Nephron progenitor cell (in vitro differentiated cells): ENCODE results near the gene DOCK3.

Experiments
- DNase-seq: peaks from one replicate; pipeline ENCODE4 v3.0.0; 2021
- H3K27ac Mint-ChIP-seq: 2 replicates; pipeline ENCODE4 v1.8.0; 2021; ENCODE audit warnings: mild to moderate bottlenecking, moderate library complexity, mixed read lengths
- H3K27me3 Mint-ChIP-seq: 2 replicates; pipeline ENCODE4 v1.8.0; 2021; ENCODE audit warnings: mild to moderate bottlenecking, low read depth, mixed read lengths; ENCODE audit not compliant: poor library complexity
- H3K36me3 Mint-ChIP-seq: 2 replicates; pipeline ENCODE4 v1.8.0; 2021; ENCODE audit warnings: low read depth, mixed read lengths
- H3K4me1 Mint-ChIP-seq: 2 replicates; pipeline ENCODE4 v1.8.0; 2021; ENCODE audit warnings: mixed read lengths
- H3K4me3 Mint-ChIP-seq: 2 replicates; pipeline ENCODE4 v1.8.0; 2021; ENCODE audit warnings: mild to moderate bottlenecking, moderate library complexity, mixed read lengths
- H3K9me3 Mint-ChIP-seq: 2 replicates; pipeline ENCODE4 v1.8.0; 2021; ENCODE audit warnings: mild to moderate bottlenecking, moderate library complexity, mixed read lengths
- CTCF ChIP-seq: fragments of 200-600 bp; sonication (generic); IDR thresholded peaks from 2 replicates; pipeline ENCODE4 v1.5.0; 2021; ENCODE audit warnings: antibody characterized with exemption

DOCK3 gene

GRCh38 chr3:50657816-50658215, 16.9 kb upstream of the DOCK3 start:
- Mint-ChIP-seq H3K27ac (no peak overlapping the region), H3K4me3 (no peak overlapping the region), H3K9me3 (no peaks in the 10 kb centered on the region), H3K36me3 (no peaks in the 10 kb centered on the region), H3K4me1 (peaks cover 6% of the 10 kb centered on the region), H3K27me3 (peaks cover 10% of the 10 kb centered on the region)
- DNase-seq, result no peak
- no peak for TF ChIP-seq CTCF

GRCh38 chr3:50658416-50658815, 16.3 kb upstream of the DOCK3 start:
- H3K27me3 Mint-ChIP-seq, result peaks cover 9% of the 10 kb centered on the region
- no peak overlapping the region for H3K4me3 Mint-ChIP-seq
- no peaks in the 10 kb centered on the region for H3K9me3 Mint-ChIP-seq
- H3K36me3 Mint-ChIP-seq, result no peaks in the 10 kb centered on the region
- no peak for TF ChIP-seq CTCF
- no peak overlapping the region for H3K27ac Mint-ChIP-seq
- DNase-seq, result no peak
- peaks cover 6% of the 10 kb centered on the region for H3K4me1 Mint-ChIP-seq

- Mint-ChIP-seq H3K9me3 (no peaks in the 10 kb centered on the region), H3K4me1 (peaks cover 6% of the 10 kb centered on the region), H3K36me3 (no peaks in the 10 kb centered on the region), H3K27me3 (peaks cover 6% of the 10 kb centered on the region), H3K27ac (no peak overlapping the region), H3K4me3 (no peak overlapping the region)
- no peak for DNase-seq
- TF ChIP-seq CTCF, result no peak
Observed at GRCh38 chr3:50658831-50659230, 15.9 kb upstream of the DOCK3 start.

GRCh38 chr3:50660386-50660785, 14.3 kb upstream of the DOCK3 start:
- peaks cover 6% of the 10 kb centered on the region for H3K27me3 Mint-ChIP-seq
- H3K4me3 Mint-ChIP-seq, result no peak overlapping the region
- DNase-seq, result no peak
- no peaks in the 10 kb centered on the region for H3K9me3 Mint-ChIP-seq
- peaks cover 6% of the 10 kb centered on the region for H3K4me1 Mint-ChIP-seq
- no peaks in the 10 kb centered on the region for H3K36me3 Mint-ChIP-seq
- no peak overlapping the region for H3K27ac Mint-ChIP-seq
- TF ChIP-seq CTCF, result no peak

- TF ChIP-seq CTCF, result no peak
- DNase-seq, result no peak
- no peak overlapping the region for H3K4me3 Mint-ChIP-seq
- H3K27me3 Mint-ChIP-seq, result peaks cover 13% of the 10 kb centered on the region
- peaks cover 6% of the 10 kb centered on the region for H3K4me1 Mint-ChIP-seq
- no peak overlapping the region for H3K27ac Mint-ChIP-seq
- H3K9me3 Mint-ChIP-seq, result no peaks in the 10 kb centered on the region
- H3K36me3 Mint-ChIP-seq, result no peaks in the 10 kb centered on the region
Observed at GRCh38 chr3:50661321-50661837, 13.3 kb upstream of the DOCK3 start.

GRCh38 chr3:50662408-50662807, 12.3 kb upstream of the DOCK3 start:
- no peaks in the 10 kb centered on the region for H3K36me3 Mint-ChIP-seq
- H3K9me3 Mint-ChIP-seq, result no peaks in the 10 kb centered on the region
- no peak overlapping the region for H3K27ac Mint-ChIP-seq
- H3K4me3 Mint-ChIP-seq, result no peak overlapping the region
- no peak for DNase-seq
- peaks cover 6% of the 10 kb centered on the region for H3K4me1 Mint-ChIP-seq
- TF ChIP-seq CTCF, result no peak
- H3K27me3 Mint-ChIP-seq, result peaks cover 18% of the 10 kb centered on the region
